A549 (cell line): ENCODE measurements around the gene TGFBR3. TPM values are rescaled to one million over a fixed set of nuclear protein-coding genes. Genes with fewer than 3 reads are reported as not detected.

Source experiments
- ATAC-seq, 2 experiments: fragments of 200-7000 bp in 1 of 2; fragments of >200 bp in 1 of 2; cut with Nextera tagmentation in 1 of 2; cut with Tn5 transposase in 1 of 2; 3 replicates each; pipeline versions ENCODE4 v1.8.0 to v1.9.1; 2018 to 2020; ENCODE audit warnings: mild to moderate bottlenecking in 1 of 2, moderate library complexity in 1 of 2
- CTCF ChIA-PET: fragments of 300-600 bp; sonication (Branson Sonifier 250); formaldehyde crosslinking; extraction: SDS; loops from one replicate; lab custom pipeline; 2021; ENCODE audit warnings: antibody characterized with exemption, inconsistent platforms; lab: Yijun Ruan, JAX
- POLR2A ChIA-PET: fragments of 350-600 bp; formaldehyde crosslinking; extraction: SDS; loops from one replicate; lab custom pipeline; 2021; ENCODE audit warnings: antibody characterized with exemption, inconsistent platforms; lab: Yijun Ruan, JAX
- DNase-seq, 2 experiments: peaks; one replicate each; pipeline versions ENCODE4 v3.0.0 to v3.0.0-alpha.2; 2011 to 2016; ENCODE audit warnings: low read depth in 1 of 2, low spot score in 1 of 2
- FAIRE-seq: peaks from 2 replicates; lab custom pipeline; 2011; peaks lifted over from hg19 to GRCh38; lab: Jason Lieb, UNC
- H3K27ac ChIP-seq, 2 experiments: fragments of >200 bp; sonication (Bioruptor Twin); formaldehyde crosslinking; 3 replicates each; pipeline ENCODE4 v1.5.1; 2016 to 2017
- H3K4me1 ChIP-seq: fragments of >200 bp; sonication (Bioruptor Twin); formaldehyde crosslinking; 3 replicates; pipeline ENCODE4 v1.6.1; 2016
- H3K4me2 ChIP-seq: fragments of >200 bp; sonication (Bioruptor Twin); formaldehyde crosslinking; 3 replicates; pipeline ENCODE4 v1.6.1; 2016
- H3K4me3 ChIP-seq: fragments of >200 bp; sonication (Bioruptor Twin); formaldehyde crosslinking; 3 replicates; pipeline ENCODE4 v1.5.1; 2016
- H3K9me3 ChIP-seq: fragments of >200 bp; sonication (Bioruptor Twin); formaldehyde crosslinking; 3 replicates; pipeline ENCODE4 v1.6.1; 2016
- CBX8 ChIP-seq: fragments of 200-600 bp; sonication (generic); IDR thresholded peaks from 2 replicates; pipeline ENCODE4 v1.6.1; 2016
- CEBPB ChIP-seq, 2 experiments: fragments of >200 bp in 1 of 2; sonication (Bioruptor Twin) in 1 of 2; formaldehyde crosslinking in 1 of 2; IDR thresholded peaks; 2 replicates each; pipeline ENCODE4 v1.6.1; 2012 to 2016
- CHD2 ChIP-seq: fragments of 150-350 bp; IDR thresholded peaks from 2 replicates; pipeline ENCODE4 v1.6.1; 2014; ENCODE audit warnings: low read length; ENCODE audit not compliant: partially characterized antibody
- CHD4 ChIP-seq: fragments of 200-600 bp; sonication (generic); IDR thresholded peaks from 2 replicates; pipeline ENCODE4 v1.6.1; 2016; ENCODE audit warnings: antibody characterized with exemption, mild to moderate bottlenecking, borderline replicate concordance
- CTCF ChIP-seq: fragments of >200 bp; sonication (Bioruptor Twin); formaldehyde crosslinking; IDR thresholded peaks from 3 replicates; pipeline ENCODE4 v1.5.1; 2016
- E2F6 ChIP-seq: IDR thresholded peaks from 2 replicates; pipeline ENCODE4 v1.6.1; 2012; ENCODE audit warnings: low read depth, borderline replicate concordance
- ELK1 ChIP-seq: fragments of 150-350 bp; IDR thresholded peaks from 2 replicates; pipeline ENCODE4 v1.6.1; 2014; ENCODE audit warnings: low read depth, mild to moderate bottlenecking, low read length
- EP300 ChIP-seq, 2 experiments: fragments of >200 bp; sonication (Bioruptor Twin); formaldehyde crosslinking; IDR thresholded peaks; 2 replicates in 1 of 2; 3 replicates in 1 of 2; pipeline ENCODE4 v1.6.1; 2016 to 2017
- ESRRA ChIP-seq: fragments of 150-350 bp; IDR thresholded peaks from 2 replicates; pipeline ENCODE4 v1.6.1; 2014; ENCODE audit warnings: mild to moderate bottlenecking, low read length, borderline replicate concordance
- FOSB ChIP-seq: fragments of 250-450 bp; sonication (Bioruptor Pico); IDR thresholded peaks from 2 replicates; pipeline ENCODE4 v1.5.0; 2020; ENCODE audit warnings: mild to moderate bottlenecking, moderate library complexity
- FOSL2 ChIP-seq, 2 experiments: fragments of 450-650 bp in 1 of 2; fragments of >200 bp in 1 of 2; sonication (Bioruptor Twin) in 1 of 2; formaldehyde crosslinking; IDR thresholded peaks; 2 replicates each; pipeline versions ENCODE4 v1.5.0 to v1.6.1; 2016 to 2020; ENCODE audit warnings: mild to moderate bottlenecking in 1 of 2, moderate library complexity in 1 of 2
- HES2 ChIP-seq: fragments of >200 bp; sonication (Bioruptor Twin); formaldehyde crosslinking; IDR thresholded peaks from 2 replicates; pipeline ENCODE4 v1.6.1; 2016
- HOXA7 ChIP-seq: fragments of 250-450 bp; sonication (Bioruptor Pico); IDR thresholded peaks from 2 replicates; pipeline ENCODE4 v1.5.0; 2020; ENCODE audit warnings: mild to moderate bottlenecking, moderate library complexity
- HOXB5 ChIP-seq: fragments of 250-450 bp; sonication (Bioruptor Pico); IDR thresholded peaks from 2 replicates; pipeline ENCODE4 v1.5.0; 2020; ENCODE audit warnings: mild to moderate bottlenecking, moderate library complexity
- JUN ChIP-seq, 2 experiments: fragments of >200 bp; sonication (Bioruptor Twin); formaldehyde crosslinking; IDR thresholded peaks; 2 replicates in 1 of 2; 3 replicates in 1 of 2; pipeline ENCODE4 v1.6.1; 2016 to 2017
- KDM1A ChIP-seq: fragments of 200-600 bp; sonication (generic); IDR thresholded peaks from 2 replicates; pipeline ENCODE4 v1.6.1; 2016; ENCODE audit warnings: low read depth, mild to moderate bottlenecking
- MAFK ChIP-seq: fragments of 450-650 bp; IDR thresholded peaks from 2 replicates; pipeline ENCODE4 v1.6.1; 2014; ENCODE audit not compliant: partially characterized antibody
- MAX ChIP-seq: IDR thresholded peaks from 2 replicates; pipeline ENCODE4 v1.6.1; 2012
- MYC ChIP-seq: IDR thresholded peaks from 2 replicates; pipeline ENCODE4 v1.6.1; 2012; ENCODE audit warnings: mild to moderate bottlenecking, inconsistent platforms, low read length, improper control_type of control experiment, borderline replicate concordance
- NFE2L2 ChIP-seq: fragments of 150-350 bp; conservative IDR thresholded peaks from 2 replicates; pipeline ENCODE4 v1.6.1; 2014; ENCODE audit warnings: low read length
- NPAS2 ChIP-seq: fragments of 250-450 bp; sonication (Bioruptor Pico); IDR thresholded peaks from 2 replicates; pipeline ENCODE4 v1.8.0; 2022; ENCODE audit warnings: mild to moderate bottlenecking, moderate library complexity, borderline replicate concordance
- NR3C1 ChIP-seq: fragments of >200 bp; sonication (Bioruptor Twin); formaldehyde crosslinking; IDR thresholded peaks from 3 replicates; pipeline ENCODE4 v1.6.1; 2017
- POLR2A ChIP-seq: IDR thresholded peaks from 2 replicates; pipeline ENCODE4 v1.6.1; 2012; ENCODE audit warnings: mild to moderate bottlenecking, low read length
- RCOR1 ChIP-seq: fragments of 150-350 bp; IDR thresholded peaks from 2 replicates; pipeline ENCODE4 v1.6.1; 2014; ENCODE audit warnings: antibody characterized with exemption, low read length, low read depth
- RFX5 ChIP-seq: fragments of 450-650 bp; IDR thresholded peaks from 2 replicates; pipeline ENCODE4 v1.7.1; 2014; ENCODE audit warnings: antibody characterized with exemption, mild to moderate bottlenecking, moderate library complexity
- SMC3 ChIP-seq: fragments of >200 bp; sonication (Bioruptor Twin); formaldehyde crosslinking; IDR thresholded peaks from 3 replicates; pipeline ENCODE4 v1.6.1; 2018; ENCODE audit warnings: inconsistent platforms
- SREBF2 ChIP-seq: fragments of 450-650 bp; IDR thresholded peaks from 2 replicates; pipeline ENCODE4 v1.6.1; 2014; ENCODE audit warnings: mild to moderate bottlenecking, moderate library complexity
- TP53 ChIP-seq: fragments of 250-450 bp; sonication (Bioruptor Pico); IDR thresholded peaks from 2 replicates; pipeline ENCODE4 v1.5.0; 2021; ENCODE audit warnings: mild to moderate bottlenecking, moderate library complexity
- ZC3H11A ChIP-seq: fragments of 450-650 bp; IDR thresholded peaks from 2 replicates; pipeline ENCODE4 v1.6.1; 2014; ENCODE audit warnings: antibody characterized with exemption, mild to moderate bottlenecking
- ZFP36 ChIP-seq: fragments of 450-650 bp; IDR thresholded peaks from 2 replicates; pipeline ENCODE4 v1.6.1; 2014; ENCODE audit warnings: borderline replicate concordance; ENCODE audit not compliant: partially characterized antibody
- WGBS: methylation state at CpG from one replicate; pipeline ENCODE4 v1.1.6; 2017; ENCODE audit errors: missing lambda C conversion rate; 5-methylcytosine and 5-hydroxymethylcytosine counted together
- polyA plus RNA-seq, 4 experiments: library from polyadenylated mRNA; depleted of rRNA in 3 of 4; stranded (reverse); fragments of >200 nt; fragmentation: RNase III in 1 of 4; extraction: RNeasy Plus Mini Kit Qiagen cat#74134 plus additional on column Dnase treatment in 1 of 4; gene quantifications; 2 replicates in 3 of 4; 3 replicates in 1 of 4; pipeline ENCODE4 v1.2.3, GENCODE V29; 2011 to 2017

TGFBR3 gene
- polyA plus RNA-seq, 2 of the 4 experiments (the other 2 are of a cell fraction) = 5.0 to 8.9 TPM

GRCh38 chr1:91725618-91725988, 160.3 kb downstream of the TGFBR3 start:
- FAIRE-seq (no peak), ATAC-seq (no peak), DNase-seq (no peak)
- WGBS = 85% methylated on average over 1 of the region's 1 CpG
- Histone ChIP-seq H3K9me3 (no peaks in the 10 kb centered on the region), H3K4me1 (peaks cover 4% of the 10 kb centered on the region), H3K4me3 (no peak overlapping the region), H3K27ac (no peak overlapping the region; a peak in 1 of 6 replicates), H3K4me2 (no peak overlapping the region)
- CTCF ChIA-PET = no interaction called here
- TF ChIP-seq SREBF2 (no peak), ESRRA (no peak), CHD2 (no peak), HOXA7 (CRISPR knock-in tag) (no peak), KDM1A (no peak), POLR2A (no peak), MAFK (no peak), RCOR1 (no peak), E2F6 (no peak), EP300 (IDR thresholded peaks at IDR 0.05) (no peak), MAX (no peak), CTCF (no peak), TP53 (CRISPR knock-in tag) (no peak)
- TF ChIP-seq, all 56 proteins: peak for 0
- POLR2A ChIA-PET = no interaction called here

- Histone ChIP-seq H3K9me3 (no peaks in the 10 kb centered on the region), H3K4me1 (no peaks in the 10 kb centered on the region), H3K4me3 (no peak overlapping the region), H3K4me2 (no peak overlapping the region), H3K27ac (no peak overlapping the region)
- DNase-seq = no peak
- 50% methylated on average over 2 of the region's 2 CpGs for WGBS
- POLR2A ChIA-PET = no interaction called here
- no peak for FAIRE-seq
- CTCF ChIA-PET = no interaction called here
- TF ChIP-seq MAFK (no peak), CBX8 (no peak), RCOR1 (no peak), POLR2A (no peak), JUN (IDR thresholded peaks at IDR 0.05) (no peak), CTCF (no peak), RFX5 (no peak)
- no peak for ATAC-seq
These were observed 161.3 kb downstream of the TGFBR3 start for GRCh38 chr1:91724644-91725043.

GRCh38 chr1:91724231-91724630, 161.7 kb downstream of the TGFBR3 start:
- DNase-seq = no peak
- 79% methylated on average over 1 of the region's 1 CpG for WGBS
- Histone ChIP-seq H3K4me1 (no peaks in the 10 kb centered on the region), H3K4me3 (no peak overlapping the region), H3K9me3 (no peaks in the 10 kb centered on the region), H3K27ac (no peak overlapping the region), H3K4me2 (no peak overlapping the region)
- POLR2A ChIA-PET = no interaction called here
- CTCF ChIA-PET = no interaction called here
- no peak for FAIRE-seq
- no peak for ATAC-seq
- no peak for TF ChIP-seq SMC3
- TF ChIP-seq HES2 = no peak
- TF ChIP-seq POLR2A = no peak
- no peak for TF ChIP-seq MAFK
- no peak for TF ChIP-seq CEBPB (IDR thresholded peaks at IDR 0.05)
- TF ChIP-seq SREBF2 = no peak
- no peak for TF ChIP-seq MAX
- no peak for TF ChIP-seq ELK1
- no peak for TF ChIP-seq NFE2L2
- TF ChIP-seq MYC = no peak
- TF ChIP-seq FOSB (CRISPR knock-in tag) = no peak
- TF ChIP-seq NR3C1 = no peak
- TF ChIP-seq NPAS2 (CRISPR knock-in tag) = no peak
- no peak for TF ChIP-seq CHD4
- TF ChIP-seq ZFP36 = no peak
- no peak for TF ChIP-seq ZC3H11A
- TF ChIP-seq FOSL2 (IDR thresholded peaks at IDR 0.05) = no peak
- no peak for TF ChIP-seq FOSL2 (CRISPR knock-in tag; IDR thresholded peaks at IDR 0.05)
- TF ChIP-seq HOXA7 (CRISPR knock-in tag) = no peak
- no peak for TF ChIP-seq HOXB5 (CRISPR knock-in tag)
